Fibroblast of peridontal ligament (primary cell): ENCODE results near the gene EIF1.
"Not testable (repeated sequence)": the region's sequence is repeated elsewhere in the genome, so short reads cannot be mapped to it uniquely, and the experiment has no call there.

Source experiments
- DNase-seq: peaks from one replicate; pipeline ENCODE4 v3.0.0-alpha.2; 2010; ENCODE audit errors: extremely low read depth

Gene EIF1

GRCh38 chr17:41655611-41656111 is 33.0 kb upstream of the EIF1 start:
- no peak for DNase-seq

- no peak for DNase-seq
These were observed 32.2 kb upstream of the EIF1 start for GRCh38 chr17:41656249-41657023.

GRCh38 chr17:41657176-41657754 is 31.4 kb upstream of the EIF1 start:
- no peak for DNase-seq

- no peak for DNase-seq
These were observed 30.7 kb upstream of the EIF1 start for GRCh38 chr17:41657936-41658335.

DNA sequence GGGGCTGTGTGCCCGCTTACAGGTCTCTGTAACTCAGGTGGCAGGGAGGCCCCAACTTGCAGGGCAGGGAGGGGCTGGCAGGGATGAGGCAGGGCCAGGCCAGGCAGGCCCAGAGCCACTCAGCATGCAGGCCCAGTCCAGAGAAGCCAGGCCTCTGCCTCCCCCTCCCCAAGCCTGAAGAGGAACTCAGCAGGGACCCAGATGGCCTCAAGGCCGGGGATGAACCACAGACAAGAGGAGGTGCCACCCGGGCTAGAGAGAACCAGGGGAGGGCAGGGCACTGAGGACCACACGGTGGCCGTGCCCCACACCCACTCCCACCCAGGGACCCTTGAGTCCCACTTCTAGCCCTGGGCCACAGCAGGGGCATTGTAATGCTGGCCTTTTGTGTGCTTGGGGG is 29.8 kb upstream of the EIF1 start:
- no peak for DNase-seq

GRCh38 chr17:41659427-41660212 is 29.1 kb upstream of the EIF1 start:
- no peak for DNase-seq

DNA sequence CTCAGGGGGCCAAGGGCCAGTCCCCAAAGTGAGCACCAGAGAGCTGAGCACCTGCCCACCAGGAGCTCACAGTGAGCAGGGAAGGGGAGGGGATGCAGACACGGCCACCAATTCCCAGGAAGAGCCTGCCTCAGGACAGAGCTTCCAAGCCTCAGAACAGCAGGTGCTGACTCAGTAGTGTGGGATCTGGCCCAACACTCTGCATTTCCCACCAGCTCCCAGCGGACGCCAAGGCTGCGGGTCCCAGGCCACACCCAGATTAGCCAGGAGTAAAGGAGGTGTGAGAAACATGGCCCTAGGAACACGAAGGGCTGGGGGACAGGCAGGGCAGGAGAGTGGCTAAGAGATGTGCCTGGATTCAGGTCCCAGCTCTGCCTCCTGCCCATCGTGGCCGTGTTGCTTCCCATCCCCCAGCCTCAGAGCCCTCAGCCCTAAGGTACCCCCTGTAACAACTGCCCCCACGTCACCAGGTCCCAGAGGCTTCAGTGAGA is 28.4 kb upstream of the EIF1 start:
- DNase-seq, result no peak

DNA sequence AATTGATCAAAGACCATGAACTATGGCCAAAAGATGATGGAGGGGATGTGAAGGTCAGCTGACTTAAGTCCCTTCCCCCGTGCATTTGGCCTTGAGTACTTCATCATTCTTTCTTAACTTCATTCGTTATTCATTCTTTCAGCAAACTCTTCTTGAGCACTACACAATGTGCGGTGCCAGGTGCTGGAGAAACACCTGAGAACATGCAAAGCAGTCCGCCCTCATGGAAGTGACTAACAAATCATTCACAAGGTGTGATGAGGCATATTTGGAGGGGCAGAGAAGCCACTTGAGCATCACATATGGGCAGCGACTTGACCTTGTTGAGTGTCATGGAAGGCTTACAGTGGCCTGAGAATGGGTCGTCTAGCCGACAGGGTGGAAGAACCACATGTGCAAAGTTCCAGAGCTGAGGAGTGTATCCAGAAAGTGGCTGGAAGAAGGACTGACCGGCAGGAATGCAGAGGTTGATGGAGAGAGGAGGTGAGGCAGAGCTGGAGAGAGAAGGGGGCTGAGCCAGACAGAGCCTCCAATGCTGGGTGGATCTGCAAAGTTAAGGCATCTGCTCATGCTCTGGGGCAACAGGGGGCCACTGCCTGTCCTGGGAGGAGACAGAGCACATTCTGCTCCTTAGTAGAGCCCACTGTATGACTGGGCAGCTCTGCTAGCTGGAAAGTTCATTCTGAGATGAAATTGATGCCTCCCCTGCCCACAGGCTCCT is 25.1 kb upstream of the EIF1 start:
- no peak for DNase-seq

GRCh38 chr17:41664172-41664457 is 24.6 kb upstream of the EIF1 start:
- no peak for DNase-seq

- DNase-seq, result no peak
These were observed 23.8 kb upstream of the EIF1 start for GRCh38 chr17:41664587-41665565.

DNA sequence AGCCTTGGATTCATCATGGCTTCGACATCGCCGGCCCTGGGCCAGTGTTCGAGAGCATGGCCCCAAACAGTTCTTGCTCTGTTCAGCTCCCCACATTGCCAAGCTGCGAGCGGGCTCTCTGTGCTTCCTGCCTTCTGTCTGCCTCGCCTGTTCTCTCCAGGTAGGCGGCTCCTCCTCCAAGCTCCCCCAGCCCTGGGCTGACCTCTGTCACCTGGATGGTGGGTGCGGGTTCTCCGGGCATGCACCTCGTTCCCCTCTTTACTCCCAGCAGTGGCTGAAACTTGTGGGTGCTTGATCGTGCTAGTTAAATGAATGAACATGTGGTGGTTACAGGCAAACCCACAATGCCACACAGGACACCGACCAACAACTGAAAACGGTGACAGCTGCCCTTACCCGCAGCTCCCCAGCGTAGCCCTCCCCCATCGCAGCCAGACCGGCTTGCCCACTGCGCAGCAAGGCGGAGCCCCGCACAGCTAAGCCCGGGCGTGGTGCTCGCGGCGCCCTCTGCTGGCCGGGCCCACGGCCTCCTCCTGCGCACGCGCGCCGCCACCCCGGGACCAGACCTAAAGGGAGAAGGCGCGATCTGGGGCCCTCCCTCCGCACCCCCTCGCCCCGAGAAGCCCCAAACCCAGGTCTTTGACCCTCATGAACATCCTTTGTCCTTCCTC is 23.0 kb upstream of the EIF1 start:
- DNase-seq, result peak; percentile 76

DNA sequence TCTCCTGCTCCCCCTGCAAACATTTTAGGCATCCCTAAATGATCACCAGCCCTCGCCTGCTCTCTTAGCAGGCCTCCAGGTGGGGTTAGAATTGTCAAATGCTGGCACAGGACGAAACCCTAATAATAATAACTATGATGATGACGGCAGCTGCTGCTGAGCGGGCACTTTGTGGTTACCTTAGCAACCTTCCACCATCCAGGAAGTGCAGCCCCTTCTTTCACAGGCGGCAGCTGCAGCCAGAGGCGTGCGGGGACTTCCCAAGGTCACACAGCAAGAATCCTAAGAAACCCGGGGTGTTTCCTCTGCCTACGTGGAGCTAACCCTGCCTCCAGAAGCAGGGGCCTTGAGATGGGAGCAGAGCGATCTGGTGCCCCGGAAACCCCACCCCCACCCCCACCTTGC is 22.4 kb upstream of the EIF1 start:
- peak; percentile 42 for DNase-seq

GRCh38 chr17:41666708-41667279 is 21.9 kb upstream of the EIF1 start:
- peak; percentile 67 for DNase-seq

DNA sequence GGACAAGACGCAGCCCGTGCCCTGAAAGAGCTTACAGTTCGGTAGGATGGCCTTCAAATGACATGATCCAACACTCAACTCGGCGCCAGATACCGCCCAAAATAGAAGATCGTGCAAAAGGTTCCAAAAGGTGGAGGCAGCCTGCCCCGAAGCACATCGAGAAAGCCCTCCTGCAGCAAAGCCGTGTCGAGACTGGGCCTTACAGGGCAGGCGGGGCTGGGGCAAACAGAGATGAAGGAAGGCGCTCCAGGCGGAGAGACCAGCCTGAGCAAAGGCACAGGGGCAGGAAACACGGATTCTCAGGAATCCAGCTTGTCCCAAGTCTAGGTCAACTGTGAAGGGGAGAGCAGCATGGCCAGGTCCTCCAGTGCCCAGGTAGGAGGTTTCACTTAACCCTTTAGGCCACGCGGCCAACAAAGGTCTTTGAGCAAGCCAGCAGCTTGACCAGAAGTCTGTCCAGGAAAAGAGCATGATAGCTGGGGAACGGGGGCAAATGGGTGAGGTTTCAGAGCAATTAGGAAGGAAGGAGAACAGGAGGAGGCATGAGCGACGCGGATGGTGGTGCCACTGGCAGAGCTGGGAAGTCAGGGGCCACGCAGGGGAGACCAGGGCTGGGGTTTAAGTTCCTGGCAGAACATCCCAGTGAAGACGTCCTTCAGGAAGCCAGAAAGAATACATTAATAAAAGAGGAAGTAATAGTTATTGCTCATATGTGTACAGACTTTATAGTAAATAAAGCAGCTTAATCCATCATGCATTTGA is 21.2 kb upstream of the EIF1 start:
- DNase-seq, result no peak

- no peak for DNase-seq
These were observed 16.5 kb upstream of the EIF1 start for GRCh38 chr17:41672153-41672552.

GRCh38 chr17:41675157-41676057 is 13.3 kb upstream of the EIF1 start:
- not testable (repeated sequence) for DNase-seq

GRCh38 chr17:41676058-41676419 is 12.6 kb upstream of the EIF1 start:
- no peak for DNase-seq

- no peak for DNase-seq
These were observed 10.2 kb upstream of the EIF1 start for GRCh38 chr17:41678411-41678906.
